Transverse colon (tissue), 3 donors: Measurements from ENCODE around the gene WNT16.

Experiments used
- EP300 ChIP-seq: sonication (generic); formaldehyde crosslinking; IDR thresholded peaks from one replicate; pipeline ENCODE4 v1.6.1; 2017; ENCODE audit warnings: antibody characterized with exemption, low read depth
- POLR2A ChIP-seq: fragments of 450-650 bp; IDR thresholded peaks from one replicate; pipeline ENCODE4 v1.6.1; 2016; ENCODE audit warnings: antibody characterized with exemption, mild to moderate bottlenecking, moderate library complexity
- TF ChIP-seq, protein P1 (sequence below), 5 experiments: fragments of 200-600 bp in 3 of 5; fragments of 450-650 bp in 2 of 5; sonication (generic) in 3 of 5; IDR thresholded peaks; 1 replicate in 2 of 5; 2 replicates in 3 of 5; pipeline ENCODE4 v1.5.1; 2016 to 2017; ENCODE audit warnings: antibody characterized with exemption in 5 of 5, inconsistent platforms in 3 of 5, mild to moderate bottlenecking in 2 of 5, moderate library complexity in 1 of 5

DNA sequence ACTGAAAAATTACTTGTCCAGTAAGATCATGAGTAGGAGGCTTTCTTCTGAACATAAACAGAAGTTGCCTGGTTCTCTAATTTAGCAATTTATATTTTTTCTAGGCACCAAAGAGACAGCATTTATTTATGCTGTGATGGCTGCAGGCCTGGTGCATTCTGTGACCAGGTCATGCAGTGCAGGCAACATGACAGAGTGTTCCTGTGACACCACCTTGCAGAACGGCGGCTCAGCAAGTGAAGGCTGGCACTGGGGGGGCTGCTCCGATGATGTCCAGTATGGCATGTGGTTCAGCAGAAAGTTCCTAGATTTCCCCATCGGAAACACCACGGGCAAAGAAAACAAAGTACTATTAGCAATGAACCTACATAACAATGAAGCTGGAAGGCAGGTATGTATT is 2.8 kb downstream of the WNT16 start:
- TF ChIP-seq, protein P1, sequence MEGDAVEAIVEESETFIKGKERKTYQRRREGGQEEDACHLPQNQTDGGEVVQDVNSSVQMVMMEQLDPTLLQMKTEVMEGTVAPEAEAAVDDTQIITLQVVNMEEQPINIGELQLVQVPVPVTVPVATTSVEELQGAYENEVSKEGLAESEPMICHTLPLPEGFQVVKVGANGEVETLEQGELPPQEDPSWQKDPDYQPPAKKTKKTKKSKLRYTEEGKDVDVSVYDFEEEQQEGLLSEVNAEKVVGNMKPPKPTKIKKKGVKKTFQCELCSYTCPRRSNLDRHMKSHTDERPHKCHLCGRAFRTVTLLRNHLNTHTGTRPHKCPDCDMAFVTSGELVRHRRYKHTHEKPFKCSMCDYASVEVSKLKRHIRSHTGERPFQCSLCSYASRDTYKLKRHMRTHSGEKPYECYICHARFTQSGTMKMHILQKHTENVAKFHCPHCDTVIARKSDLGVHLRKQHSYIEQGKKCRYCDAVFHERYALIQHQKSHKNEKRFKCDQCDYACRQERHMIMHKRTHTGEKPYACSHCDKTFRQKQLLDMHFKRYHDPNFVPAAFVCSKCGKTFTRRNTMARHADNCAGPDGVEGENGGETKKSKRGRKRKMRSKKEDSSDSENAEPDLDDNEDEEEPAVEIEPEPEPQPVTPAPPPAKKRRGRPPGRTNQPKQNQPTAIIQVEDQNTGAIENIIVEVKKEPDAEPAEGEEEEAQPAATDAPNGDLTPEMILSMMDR (IDR thresholded peaks at IDR 0.05): no peak
- TF ChIP-seq POLR2A: no peak
- TF ChIP-seq EP300: no peak
